Myocyte (in vitro differentiated cells): Measurements from ENCODE around the gene BPGM. TPM values are rescaled to one million over a fixed set of nuclear protein-coding genes. Genes with fewer than 3 reads are reported as not detected.

ENCODE experiments used
- DNase-seq: peaks from one replicate; pipeline ENCODE4 v3.0.0-alpha.2; 2012; ENCODE audit warnings: low read depth
- total RNA-seq: library from RNA; depleted of rRNA; stranded (reverse); fragments of >200 nt; gene quantifications from 2 replicates; pipeline ENCODE4 v1.2.3, GENCODE V29; 2014

Gene BPGM
- total RNA-seq, 1 donor from 2014 or later = 34.0 TPM

DNA sequence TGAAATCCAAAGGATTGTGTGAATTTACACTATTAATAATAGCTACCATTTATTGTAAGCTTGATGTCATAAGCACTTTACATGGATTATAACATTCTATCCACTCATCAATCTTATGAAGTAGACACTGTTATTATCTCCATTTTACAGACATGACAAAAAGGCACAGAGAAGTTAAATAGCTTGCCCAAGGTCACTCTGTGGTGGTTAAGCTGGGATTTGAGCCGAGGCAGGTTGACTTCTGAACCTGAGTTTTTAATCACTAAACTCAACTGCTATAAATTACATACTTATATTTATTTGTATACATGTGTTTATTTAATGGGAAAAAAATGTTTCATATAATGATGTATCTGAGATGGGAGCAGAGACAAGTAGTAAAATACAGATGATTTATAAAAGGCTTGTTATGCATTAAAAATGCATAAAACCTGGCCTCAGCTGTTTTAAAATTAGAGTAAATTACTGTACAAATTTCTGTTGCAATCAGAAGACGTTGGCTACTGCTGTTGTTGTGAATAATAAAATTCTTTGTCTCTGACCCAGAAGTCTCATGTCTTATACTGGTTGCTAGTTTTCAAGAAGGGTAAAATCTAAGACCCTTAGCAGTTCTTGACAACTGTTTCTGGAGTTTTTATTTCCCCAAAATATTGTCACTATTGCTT, 71.7 kb downstream of the BPGM start:
- DNase-seq = no peak

GRCh38 chr7:134720091-134720935, 73.7 kb downstream of the BPGM start:
- peak; percentile 56 for DNase-seq

DNA sequence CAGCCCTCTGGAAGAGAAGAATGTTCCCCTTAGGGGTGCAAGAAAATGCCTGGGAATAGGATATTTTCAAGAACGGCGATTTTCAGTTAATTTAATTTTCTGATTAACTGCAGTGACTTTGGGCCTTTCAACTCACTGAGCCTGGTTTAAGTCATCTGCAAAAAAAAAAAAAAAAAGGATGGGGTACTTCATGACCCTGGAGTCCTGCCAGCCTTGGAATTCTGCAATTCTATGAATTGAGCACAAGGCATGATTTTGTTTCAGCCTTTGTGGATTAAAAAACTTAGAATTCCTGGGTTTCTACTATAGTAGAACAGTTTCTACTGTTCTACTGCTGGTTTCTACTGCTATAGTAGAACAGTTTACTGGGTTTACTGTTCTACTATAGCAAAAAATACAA, 74.5 kb downstream of the BPGM start:
- no peak for DNase-seq

DNA sequence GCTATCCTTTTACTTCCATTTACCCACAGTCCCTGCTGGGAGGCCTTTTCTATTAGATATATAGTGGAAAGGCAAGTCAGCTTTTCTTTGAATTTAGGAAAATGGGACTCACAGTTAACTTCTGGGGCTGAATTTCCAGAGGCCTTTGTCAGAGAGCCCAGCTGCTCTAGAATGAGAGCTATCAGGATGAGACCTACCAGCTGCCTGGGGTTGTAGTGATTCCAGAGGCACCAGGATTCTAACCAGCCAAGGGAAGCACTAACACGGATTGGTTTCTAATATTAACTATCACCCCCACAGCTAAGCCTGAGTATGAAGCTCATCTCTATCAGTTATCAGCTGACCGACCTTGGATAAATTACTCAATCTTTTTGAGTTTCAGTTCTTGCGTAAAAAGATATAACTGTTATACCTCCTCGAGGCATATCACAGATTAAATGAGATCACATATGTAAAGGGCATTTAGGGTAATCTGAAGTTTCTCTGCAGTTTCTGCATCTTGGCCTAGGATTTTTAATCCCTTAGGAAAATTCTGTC, 76.2 kb downstream of the BPGM start:
- DNase-seq = peak; percentile 70

DNA sequence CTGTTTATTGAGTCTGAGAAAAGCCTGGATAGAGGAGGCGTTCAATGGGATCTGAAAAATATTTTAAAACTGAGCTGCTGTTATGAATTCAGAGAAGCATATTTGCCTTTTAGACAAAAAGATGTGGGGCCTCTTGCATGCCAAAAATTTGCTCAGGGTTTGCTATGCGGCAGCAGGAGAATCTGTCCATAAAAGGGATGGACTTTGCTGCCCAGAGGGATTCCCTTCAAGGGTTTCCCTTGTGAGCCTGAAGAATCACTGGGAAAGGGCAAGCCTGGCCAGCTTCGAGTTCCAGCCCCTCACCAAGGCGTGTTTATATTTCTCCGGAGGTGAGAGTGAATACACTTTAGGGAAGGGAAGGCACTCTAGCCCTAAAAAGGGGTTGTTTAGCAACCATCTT, 77.2 kb downstream of the BPGM start:
- DNase-seq = no peak

DNA sequence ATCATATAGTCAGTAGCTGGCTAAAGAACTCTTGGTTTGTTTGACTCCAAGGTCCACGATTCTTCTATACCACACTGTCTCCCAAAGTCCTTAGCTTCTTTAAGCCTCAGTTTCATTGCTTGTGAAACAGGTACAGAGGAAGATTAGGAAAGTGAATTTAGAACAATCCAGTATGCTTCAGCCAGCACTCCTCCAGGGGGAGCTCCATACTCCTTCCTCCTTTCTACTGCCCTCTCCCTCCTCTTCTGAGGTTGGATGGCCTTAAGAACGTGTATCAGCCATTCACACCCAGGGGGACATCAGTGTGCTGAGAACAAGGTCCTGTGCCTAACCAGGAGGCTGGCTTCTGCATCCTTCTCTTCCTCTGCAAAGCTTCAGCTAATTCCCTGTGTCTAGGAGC, 78.0 kb downstream of the BPGM start:
- DNase-seq = peak; percentile 38

DNA sequence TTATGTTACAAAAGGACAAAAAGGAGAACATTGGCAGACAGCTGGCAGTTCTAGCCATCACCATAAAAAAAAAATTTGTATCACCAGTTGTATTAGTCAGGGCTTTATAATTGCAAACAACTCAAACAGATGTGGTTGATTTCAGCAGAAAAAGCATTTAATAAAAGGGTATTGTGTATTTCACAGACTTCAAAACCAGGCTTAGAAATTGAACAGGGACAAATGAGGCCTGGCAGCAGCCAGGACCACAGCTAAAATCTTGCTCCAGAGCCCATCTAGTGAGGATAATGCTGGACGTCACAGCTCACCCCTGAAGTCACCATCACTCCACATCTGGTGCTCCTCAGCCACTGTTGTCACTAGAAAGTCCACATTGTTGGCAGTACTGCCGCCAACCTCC, 79.9 kb downstream of the BPGM start:
- DNase-seq = peak; percentile 48

DNA sequence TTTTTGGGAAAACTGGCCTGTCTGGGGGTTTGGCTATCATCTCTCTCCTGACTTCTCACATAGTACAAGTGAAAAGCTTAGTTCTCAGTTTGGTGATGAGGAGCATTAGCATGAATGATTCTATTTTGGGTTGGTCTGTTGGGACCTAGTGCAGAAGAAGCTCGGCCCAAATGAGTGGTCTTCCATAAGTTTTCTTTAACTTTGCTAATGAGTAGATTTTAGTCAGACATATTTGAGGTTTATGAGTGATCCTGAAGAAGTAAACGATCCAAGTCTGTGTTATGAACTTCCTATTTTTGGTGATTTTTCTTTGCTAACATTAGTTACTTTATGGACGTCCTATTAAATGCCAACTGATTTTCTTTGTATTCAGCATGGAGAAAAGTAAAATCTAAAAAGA, 81.1 kb downstream of the BPGM start:
- no peak for DNase-seq

Other genes starting within 250 kb of the BPGM start
- 151 and 157 TPM in 2 replicates for gene AKR1B1, start 187.8 kb upstream of the BPGM start, total RNA-seq
- gene AKR1B10, start 119.3 kb upstream of the BPGM start, total RNA-seq = 2.7 and 3.2 TPM in 2 replicates
- 1.2 and 1.8 TPM in 2 replicates for gene AKR1B15, start 97.7 kb upstream of the BPGM start, total RNA-seq
- 202 and 228 TPM in 2 replicates for gene CALD1, start 132.8 kb downstream of the BPGM start, total RNA-seq